Stimulated activated CD4-positive, alpha-beta T cell treated with anti-CD3 and anti-CD28 coated beads, TNF-alpha, amount 100 ng/mL, for 48 hours (primary cell): Measurements from ENCODE around the gene ADK.
"Not testable (repeated sequence)": the region's sequence is repeated elsewhere in the genome, so short reads cannot be mapped to it uniquely, and the experiment has no call there.

Experiments used
- DNase-seq, 3 donors: peaks; one replicate each; pipeline ENCODE4 v3.0.0-alpha.2; 2020; ENCODE audit warnings: low read depth in 3 of 3

The ADK gene

GRCh38 chr10:74353021-74353420 lies 202.0 kb downstream of the ADK start:
- DNase-seq, result not testable (repeated sequence)

GRCh38 chr10:74361678-74362077 lies 210.7 kb downstream of the ADK start:
- no peak for DNase-seq

GRCh38 chr10:74363727-74364126 lies 212.7 kb downstream of the ADK start:
- no peak for DNase-seq

- no peak for DNase-seq
Measured at GRCh38 chr10:74365109-74365508, 214.1 kb downstream of the ADK start.

DNA sequence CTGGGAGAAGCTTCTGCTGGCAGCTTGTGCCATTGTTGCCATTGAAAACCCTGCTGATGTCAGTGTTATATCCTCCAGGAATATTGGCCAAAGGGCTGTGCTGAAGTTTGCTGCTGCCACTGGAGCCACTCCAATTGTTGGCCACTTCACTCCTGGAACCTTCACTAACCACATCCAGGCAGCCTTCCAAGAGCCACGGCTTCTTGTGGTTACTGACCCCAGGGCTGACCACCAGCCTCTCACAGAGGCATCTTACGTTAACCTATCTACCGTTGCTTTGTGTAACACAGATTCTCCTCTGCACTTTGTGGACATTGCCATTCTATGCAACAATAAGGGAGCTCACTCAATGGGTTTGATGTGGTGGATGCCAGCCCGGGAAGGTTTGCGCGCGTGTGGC lies 220.7 kb downstream of the ADK start:
- DNase-seq, result no peak

DNA sequence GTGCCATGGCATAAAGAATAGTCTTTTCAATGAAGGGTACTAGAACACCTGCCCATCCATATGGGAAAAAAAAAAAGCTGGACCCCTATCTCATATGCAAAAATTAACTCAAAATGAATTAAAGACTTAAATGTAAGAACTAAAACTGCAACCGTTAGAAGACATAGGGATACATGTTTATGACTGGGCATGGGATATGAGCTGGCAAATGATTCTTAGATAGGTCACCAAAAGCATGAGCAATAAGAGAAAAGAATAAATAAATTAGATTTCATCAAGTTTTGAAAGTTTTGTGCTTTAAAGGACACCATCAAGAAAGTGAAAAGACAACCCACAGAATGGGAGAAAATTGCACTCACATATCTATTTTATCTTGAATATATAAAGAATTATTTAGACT lies 222.0 kb downstream of the ADK start:
- DNase-seq, result no peak

GRCh38 chr10:74377476-74377875 lies 226.5 kb downstream of the ADK start:
- no peak for DNase-seq

- no peak for DNase-seq
Measured at GRCh38 chr10:74379474-74379873, 228.5 kb downstream of the ADK start.

DNA sequence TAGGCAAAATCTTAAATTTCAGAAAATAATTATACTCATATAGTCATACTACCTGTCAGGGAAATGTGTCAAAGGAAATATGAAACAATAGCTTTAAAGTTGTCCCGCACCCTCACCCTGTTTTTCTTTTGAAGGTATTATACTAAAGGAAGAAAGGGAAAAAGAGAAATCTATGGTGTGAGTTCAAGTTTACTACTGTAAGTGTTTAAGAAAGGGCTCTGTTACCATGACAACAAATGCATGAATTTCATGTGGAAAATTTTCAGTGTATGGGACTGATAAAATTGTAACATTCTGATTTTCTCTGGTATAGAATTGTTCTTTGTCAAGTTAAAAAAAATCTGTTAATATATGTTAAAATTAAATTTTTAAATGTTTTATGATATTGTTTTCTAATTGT lies 229.8 kb downstream of the ADK start:
- DNase-seq, result no peak

GRCh38 chr10:74381291-74381853 lies 230.4 kb downstream of the ADK start:
- no peak for DNase-seq

GRCh38 chr10:74382663-74383062 lies 231.6 kb downstream of the ADK start:
- DNase-seq, result no peak

DNA sequence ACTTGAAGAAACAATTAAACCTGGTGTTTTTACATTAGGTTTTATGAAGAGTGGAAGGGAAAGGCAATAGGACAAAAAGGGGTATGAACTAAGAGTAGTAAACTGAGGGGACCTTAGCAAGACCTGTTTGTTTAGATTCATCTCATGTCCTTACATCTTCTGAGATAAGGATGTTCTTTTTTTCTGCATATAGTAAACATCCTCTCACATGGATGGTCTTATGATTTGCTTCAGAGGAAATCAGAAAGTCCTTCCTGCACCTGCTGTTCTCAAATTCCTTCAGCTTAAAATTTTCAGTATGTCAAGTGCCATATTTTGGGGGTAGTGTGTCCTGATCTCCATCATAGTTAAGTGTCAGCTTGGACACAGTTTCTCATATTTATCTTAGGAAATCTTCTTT lies 232.6 kb downstream of the ADK start:
- no peak for DNase-seq

DNA sequence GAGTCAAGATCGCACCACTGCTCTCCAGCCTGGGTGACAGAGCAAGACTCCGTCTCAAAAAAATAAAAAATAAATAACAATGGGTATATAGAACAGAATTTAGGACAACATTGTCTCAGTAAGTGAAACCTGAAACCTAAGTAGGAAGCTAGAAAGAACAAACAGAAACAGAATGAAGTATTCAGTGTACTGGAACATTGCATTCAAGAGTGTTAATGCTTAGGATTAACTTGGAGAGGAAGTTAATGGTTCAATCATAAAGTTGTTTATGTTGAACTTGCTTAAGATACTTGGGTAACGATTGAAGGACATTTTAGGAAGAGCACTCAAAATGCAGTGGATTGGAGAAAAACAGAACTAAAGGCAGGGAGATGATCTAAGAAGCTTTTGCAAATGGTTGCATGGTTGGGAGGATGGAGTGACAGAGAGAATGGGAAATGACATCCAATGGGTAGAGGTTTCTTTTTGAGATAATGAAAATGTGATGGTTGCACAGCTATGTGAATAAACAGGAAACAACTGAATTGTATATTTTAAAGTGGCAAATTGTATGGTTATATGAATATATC lies 233.7 kb downstream of the ADK start:
- no peak for DNase-seq

DNA sequence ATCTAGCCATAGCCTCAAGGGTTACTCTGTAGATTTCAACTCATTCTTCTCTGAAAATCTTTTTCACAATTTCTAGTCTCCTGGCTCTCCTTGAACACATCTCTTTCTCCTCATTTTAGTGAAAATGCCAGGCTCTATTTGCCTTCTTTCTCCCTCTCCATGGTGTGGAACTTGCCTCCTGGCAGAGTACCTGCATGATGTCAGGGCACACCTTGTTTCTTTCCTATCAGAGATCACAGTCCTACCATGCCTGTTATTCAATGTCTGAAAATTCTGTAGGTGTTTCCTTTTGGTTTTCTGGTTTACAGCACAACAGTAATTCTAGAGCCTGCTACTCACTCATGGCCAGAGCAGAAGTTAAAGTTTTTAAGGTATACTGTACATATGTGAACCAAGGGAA lies 237.8 kb downstream of the ADK start:
- DNase-seq, result no peak

DNA sequence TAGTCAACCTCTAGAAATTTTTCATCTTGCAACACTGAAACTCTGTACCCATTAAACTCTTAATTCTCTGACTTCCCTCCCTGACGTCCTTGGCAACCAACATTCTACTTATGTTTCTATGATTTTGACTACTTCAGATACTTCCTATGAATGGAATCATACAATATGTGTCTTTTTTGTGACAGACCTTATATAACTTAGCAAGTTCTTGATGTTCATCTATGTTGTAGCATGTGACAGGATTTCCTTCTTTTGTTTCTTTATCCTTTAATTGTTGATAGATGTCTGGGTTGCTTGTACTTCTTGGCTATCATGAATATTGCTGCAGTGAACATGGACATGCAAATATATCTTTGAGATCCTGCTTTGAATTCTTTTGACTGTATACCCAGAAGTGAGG lies 240.8 kb downstream of the ADK start:
- DNase-seq, result no peak

- DNase-seq, result no peak
Measured at GRCh38 chr10:74394416-74394969, 243.5 kb downstream of the ADK start.

DNA sequence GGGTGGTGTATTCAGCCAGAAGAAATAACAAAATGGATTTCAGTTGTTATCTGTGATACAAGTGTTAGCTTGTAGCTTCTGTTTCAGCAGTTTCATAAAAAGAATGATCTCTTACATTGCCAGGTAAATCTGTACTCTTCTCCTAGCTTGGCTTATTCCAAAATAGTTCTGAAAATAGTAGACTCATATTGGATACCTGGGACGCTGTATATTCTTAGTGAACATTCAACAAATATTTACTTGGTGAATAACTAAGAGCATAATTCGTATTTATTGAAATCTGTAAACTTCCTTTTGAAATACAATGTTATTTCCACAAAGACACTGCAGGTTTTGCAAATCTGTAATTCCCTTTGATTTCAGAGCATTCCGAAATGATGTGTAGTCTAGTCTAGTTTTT lies 249.2 kb downstream of the ADK start:
- no peak for DNase-seq

DNA sequence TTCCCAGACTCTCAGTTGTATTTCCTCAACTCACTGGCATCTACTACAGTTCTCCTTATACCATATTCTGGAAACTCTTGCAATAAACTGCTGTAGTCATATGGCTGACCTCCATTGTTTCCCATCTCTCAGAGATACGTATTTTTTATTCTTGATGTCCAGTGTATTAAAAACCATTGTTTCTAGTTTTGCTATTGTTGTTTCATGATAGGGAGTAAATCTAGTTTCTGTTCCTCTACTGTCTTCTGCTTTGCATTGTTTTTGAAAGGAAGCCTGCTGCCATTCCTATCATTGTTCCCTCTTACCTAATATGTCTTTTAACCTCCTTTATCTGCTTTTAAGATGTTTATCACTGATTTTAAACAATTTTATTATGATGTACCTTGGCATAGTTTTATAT lies 255.0 kb downstream of the ADK start:
- no peak for DNase-seq

GRCh38 chr10:74415146-74415839 lies 264.3 kb downstream of the ADK start:
- DNase-seq, result no peak

DNA sequence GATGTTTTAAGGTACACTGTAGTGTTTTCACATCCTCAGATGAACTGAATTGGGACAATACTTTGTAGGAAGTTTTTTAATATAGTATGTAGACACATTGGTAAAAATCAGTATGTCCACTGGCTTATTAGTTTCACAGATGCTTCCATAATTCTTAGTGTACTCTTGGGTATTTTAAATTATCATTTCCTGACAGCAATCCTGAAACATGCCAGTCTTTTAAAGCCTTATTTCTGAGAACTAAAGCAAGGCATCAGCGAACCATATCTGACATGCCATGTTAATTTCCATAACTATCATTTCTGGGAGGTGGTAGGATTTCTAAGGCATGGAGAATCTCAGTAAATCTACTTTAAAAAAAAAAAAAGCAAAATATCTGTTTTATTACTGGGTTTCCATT lies 266.4 kb downstream of the ADK start:
- DNase-seq, result no peak

DNA sequence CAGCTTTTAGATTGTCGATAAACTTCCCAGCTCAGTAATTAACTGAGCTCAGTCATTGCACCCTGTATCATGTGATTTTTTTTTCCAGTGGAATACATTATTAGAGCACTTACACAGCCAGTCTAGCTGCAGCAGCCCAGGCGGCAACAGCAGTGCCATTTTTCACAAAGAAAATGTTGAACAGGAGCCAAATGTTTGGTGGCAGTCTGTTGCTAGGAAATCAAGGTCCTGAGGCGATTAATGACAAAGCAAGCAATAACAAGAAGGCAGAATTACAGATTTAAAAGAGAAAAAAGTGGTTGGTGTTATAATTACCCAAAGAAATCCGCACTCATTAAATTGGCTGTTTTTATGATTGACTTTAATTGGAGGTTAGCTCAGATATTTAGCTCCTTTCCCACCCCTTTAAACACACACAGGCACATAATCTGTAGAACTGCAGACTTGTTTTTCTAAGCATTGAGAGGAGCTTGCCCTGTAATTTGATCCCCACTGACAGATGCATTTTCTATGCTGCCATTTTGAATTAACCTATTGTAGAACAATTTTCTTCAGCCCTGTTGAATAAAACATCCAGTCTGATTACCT lies 267.4 kb downstream of the ADK start:
- no peak for DNase-seq

DNA sequence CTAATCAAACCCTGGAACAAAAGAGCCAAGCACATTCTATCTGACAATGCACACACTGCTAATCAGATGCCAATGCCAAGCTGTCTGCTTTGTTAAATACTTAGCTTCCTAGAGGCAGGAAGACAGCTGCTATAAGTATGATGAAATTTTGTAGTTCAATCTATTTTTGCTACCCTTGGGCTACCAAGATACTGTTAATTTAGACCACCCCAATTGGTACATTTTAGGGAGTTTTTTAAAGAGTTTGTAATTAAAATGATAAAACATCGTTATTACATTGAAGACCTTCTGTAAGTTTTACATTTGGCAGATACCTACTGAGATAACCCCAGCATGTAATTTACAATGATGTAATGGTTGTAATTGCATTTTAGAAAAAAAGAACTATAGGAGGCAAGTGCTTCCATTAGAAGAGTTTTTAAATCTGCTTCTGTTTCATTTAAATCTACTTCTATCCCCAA lies 268.5 kb downstream of the ADK start:
- DNase-seq, result no peak

- peak in 2 of 3 donors; percentile 2 to 11 for DNase-seq
Measured at GRCh38 chr10:74419958-74420375, 268.9 kb downstream of the ADK start.
